Natural killer cell treated with Interleukin-12 subunit alpha and Interleukin-12 subunit beta and Interleukin-15 and Interleukin-18, amount 100 ng/mL, for 72 hours (primary cell): ENCODE data around the gene TPM3. TPM values are rescaled to one million over a fixed set of nuclear protein-coding genes. Genes with fewer than 3 reads are reported as not detected.
"Not testable (repeated sequence)": the region's sequence is repeated elsewhere in the genome, so short reads cannot be mapped to it uniquely, and the experiment has no call there.

Experiments
- ATAC-seq, 2 donors: fragments of 150-1000 bp; cut with Tn5 transposase in 1 of 2; sonication (Bioruptor Pico), chemical (Tn5 transposase) in 1 of 2; 2 replicates each; pipeline ENCODE4 v1.10.0; 2021
- DNase-seq: peaks from one replicate; pipeline ENCODE4 v3.0.0; 2022; ENCODE audit warnings: low spot score
- H3K27ac Mint-ChIP-seq, 2 donors: 1 replicate in 1 of 2; 2 replicates in 1 of 2; pipeline ENCODE4 v1.8.0; 2022; ENCODE audit warnings: mixed read lengths in 2 of 2, mild to moderate bottlenecking in 1 of 2, moderate library complexity in 1 of 2
- H3K27me3 Mint-ChIP-seq, 2 donors: 1 replicate in 1 of 2; 2 replicates in 1 of 2; pipeline ENCODE4 v1.8.0; 2022; ENCODE audit warnings: mixed read lengths in 2 of 2
- H3K36me3 Mint-ChIP-seq: one replicate; pipeline ENCODE4 v1.8.0; 2022; ENCODE audit warnings: mixed read lengths
- H3K4me1 Mint-ChIP-seq, 2 donors: 1 replicate in 1 of 2; 2 replicates in 1 of 2; pipeline ENCODE4 v1.8.0; 2022; ENCODE audit warnings: low read depth in 2 of 2, mixed read lengths in 2 of 2, mild to moderate bottlenecking in 1 of 2
- H3K4me3 Mint-ChIP-seq: one replicate; pipeline ENCODE4 v1.8.0; 2022; ENCODE audit warnings: mixed read lengths
- H3K9me3 Mint-ChIP-seq: 2 replicates; pipeline ENCODE4 v1.8.0; 2022; ENCODE audit warnings: mixed read lengths
- total RNA-seq, 2 donors: library from RNA; stranded (reverse); gene quantifications; one replicate each; pipeline ENCODE4 v1.2.3, GENCODE V29; 2022

The TPM3 gene
- 100 to 1,000 TPM; 495 to 662 TPM for total RNA-seq

- ATAC-seq: no peak
- H3K9me3 Mint-ChIP-seq: no peaks in the 10 kb centered on the region
- peaks cover 26 to 30% of the 10 kb centered on the region in 2 donors for H3K27me3 Mint-ChIP-seq
- no peak within 1 kb of the TSS for H3K4me3 Mint-ChIP-seq
- no peak for DNase-seq
- no peaks in the 10 kb centered on the region for H3K4me1 Mint-ChIP-seq
- H3K27ac Mint-ChIP-seq: no peak within 1 kb of the TSS
- no peaks in the 10 kb centered on the region for H3K36me3 Mint-ChIP-seq
These were observed at the start of gene TPM3 for GRCh38 chr1:154191990-154192461. TSS of gene TPM3 (minus strand) at chr1:154192100. CDS start at chr1:154192018, 82 bp downstream.

DNA sequence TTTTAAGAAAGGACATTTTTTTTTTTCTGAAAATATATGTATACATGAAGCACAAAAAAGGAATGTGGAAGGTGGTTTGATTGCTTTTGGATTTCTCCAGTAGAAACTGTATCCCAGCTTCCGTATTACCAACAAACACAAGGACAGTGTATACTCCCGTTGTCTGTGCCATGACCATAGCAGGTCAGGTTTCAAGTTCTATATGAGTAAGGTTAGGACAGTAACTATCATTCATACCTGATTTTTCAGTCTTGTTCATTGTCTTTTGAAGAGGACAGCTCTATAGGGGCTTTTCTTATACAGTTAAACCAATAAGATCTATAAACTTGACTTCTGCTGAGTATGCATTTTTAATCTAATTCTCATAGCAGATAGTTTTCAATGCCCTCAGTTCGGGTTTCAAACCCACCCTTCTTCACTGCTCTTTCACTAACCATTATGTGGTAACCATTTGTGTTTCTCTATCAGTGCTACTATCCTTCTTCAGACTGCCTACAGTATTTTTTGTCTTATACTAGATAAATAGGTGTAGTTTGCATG lies 48.5 kb upstream of the TPM3 start:
- no peak for DNase-seq
- Mint-ChIP-seq H3K4me3 (no peak overlapping the region), H3K36me3 (peaks cover 62% of the 10 kb centered on the region), H3K4me1 (peaks cover 7 to 13% of the 10 kb centered on the region in 2 donors), H3K9me3 (no peaks in the 10 kb centered on the region), H3K27me3 (no peaks in the 10 kb centered on the region), H3K27ac (no peak overlapping the region)
- no peak for ATAC-seq

GRCh38 chr1:154239491-154239890 lies 47.6 kb upstream of the TPM3 start:
- no peak for ATAC-seq
- Mint-ChIP-seq H3K4me1 (peaks cover 7 to 13% of the 10 kb centered on the region in 2 donors), H3K9me3 (no peaks in the 10 kb centered on the region), H3K4me3 (no peak overlapping the region), H3K27me3 (no peaks in the 10 kb centered on the region), H3K36me3 (peaks cover 64% of the 10 kb centered on the region), H3K27ac (peak overlapping the region; percentile 0 to 1)
- no peak for DNase-seq

DNA sequence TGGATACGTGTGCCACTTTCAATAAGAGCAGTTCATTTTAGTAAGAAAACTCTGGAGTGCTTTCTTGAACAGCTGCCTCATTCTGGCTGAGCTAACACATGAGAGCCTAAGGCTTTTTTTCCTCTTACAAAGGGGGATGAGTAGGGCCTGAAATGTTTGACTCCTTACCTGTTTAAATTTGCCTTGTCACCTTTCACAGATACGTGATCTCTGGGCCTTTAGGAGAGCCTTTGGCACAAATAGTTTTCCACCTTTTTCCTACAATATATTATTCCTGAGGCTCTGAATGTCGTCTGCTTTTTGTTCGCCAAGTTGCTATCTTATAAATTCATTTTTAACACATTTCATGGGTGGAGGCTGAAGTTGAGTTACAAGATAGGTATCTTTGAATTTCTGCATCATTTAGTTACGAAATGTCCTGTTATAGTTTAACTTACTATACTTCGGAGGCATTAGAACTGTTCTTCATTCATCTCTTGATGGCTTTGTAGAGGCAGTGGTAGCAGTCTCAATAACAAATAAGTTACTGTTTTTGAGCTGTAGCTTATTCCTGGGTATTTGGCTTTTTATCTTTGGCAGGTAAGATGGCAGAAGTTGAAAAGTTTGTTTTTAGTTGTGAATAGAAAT lies 46.1 kb upstream of the TPM3 start:
- Mint-ChIP-seq H3K4me3 (no peak overlapping the region), H3K27me3 (no peaks in the 10 kb centered on the region), H3K36me3 (peaks cover 57% of the 10 kb centered on the region), H3K4me1 (peaks cover 7 to 17% of the 10 kb centered on the region in 2 donors), H3K9me3 (no peaks in the 10 kb centered on the region), H3K27ac (no peak overlapping the region)
- ATAC-seq: no peak
- no peak for DNase-seq

- no peak for DNase-seq
- no peak overlapping the region for H3K4me3 Mint-ChIP-seq
- H3K27me3 Mint-ChIP-seq: no peaks in the 10 kb centered on the region
- H3K4me1 Mint-ChIP-seq: peaks cover 7 to 17% of the 10 kb centered on the region in 2 donors
- ATAC-seq: no peak
- H3K9me3 Mint-ChIP-seq: no peaks in the 10 kb centered on the region
- peaks cover 51% of the 10 kb centered on the region for H3K36me3 Mint-ChIP-seq
- H3K27ac Mint-ChIP-seq: no peak overlapping the region
These were observed 45.5 kb upstream of the TPM3 start for GRCh38 chr1:154237435-154237834.

GRCh38 chr1:154236855-154237254 lies 45.0 kb upstream of the TPM3 start:
- Mint-ChIP-seq H3K36me3 (peaks cover 46% of the 10 kb centered on the region), H3K4me3 (no peak overlapping the region), H3K9me3 (no peaks in the 10 kb centered on the region), H3K27ac (no peak overlapping the region), H3K4me1 (peaks cover 7 to 17% of the 10 kb centered on the region in 2 donors), H3K27me3 (no peaks in the 10 kb centered on the region)
- ATAC-seq (no peak), DNase-seq (no peak)

- not testable (repeated sequence) for DNase-seq, H3K27ac Mint-ChIP-seq, ATAC-seq, H3K4me3 Mint-ChIP-seq, H3K27me3 Mint-ChIP-seq, H3K9me3 Mint-ChIP-seq
- Mint-ChIP-seq H3K36me3 (peaks cover 41% of the 10 kb centered on the region), H3K4me1 (peaks cover 0 to 14% of the 10 kb centered on the region in 2 donors)
These were observed 41.2 kb upstream of the TPM3 start for GRCh38 chr1:154233127-154233526.

GRCh38 chr1:154231112-154231511 lies 39.2 kb upstream of the TPM3 start:
- not testable (repeated sequence) for H3K9me3 Mint-ChIP-seq, DNase-seq, ATAC-seq, H3K27ac Mint-ChIP-seq, H3K27me3 Mint-ChIP-seq, H3K4me3 Mint-ChIP-seq
- peaks cover 2 to 17% of the 10 kb centered on the region in 2 donors for H3K4me1 Mint-ChIP-seq
- H3K36me3 Mint-ChIP-seq: peaks cover 28% of the 10 kb centered on the region

DNA sequence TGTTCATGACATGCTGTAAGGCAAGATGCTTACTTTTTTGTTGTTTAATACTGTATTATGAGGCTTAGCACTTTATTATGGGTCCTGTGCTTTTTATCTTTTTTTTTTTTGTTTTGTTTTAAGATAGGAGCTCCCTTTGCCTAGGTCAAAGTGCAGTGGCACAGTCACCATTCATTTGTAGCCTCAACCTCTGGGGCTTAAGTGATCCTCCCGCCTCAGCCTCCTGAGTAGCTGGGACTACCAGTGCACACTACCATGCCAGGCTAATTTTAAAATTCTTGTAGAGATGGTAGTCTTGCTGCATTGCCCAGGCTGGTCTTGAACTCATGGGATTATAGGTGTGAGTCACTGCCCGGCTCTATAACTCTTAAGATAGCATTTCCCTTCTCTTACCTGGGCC lies 33.5 kb upstream of the TPM3 start:
- Mint-ChIP-seq H3K4me1 (peaks cover 38 to 49% of the 10 kb centered on the region in 2 donors), H3K27me3 (no peaks in the 10 kb centered on the region), H3K27ac (no peak overlapping the region), H3K4me3 (no peak overlapping the region), H3K9me3 (no peaks in the 10 kb centered on the region), H3K36me3 (peaks cover 27% of the 10 kb centered on the region)
- DNase-seq (no peak), ATAC-seq (no peak)

DNA sequence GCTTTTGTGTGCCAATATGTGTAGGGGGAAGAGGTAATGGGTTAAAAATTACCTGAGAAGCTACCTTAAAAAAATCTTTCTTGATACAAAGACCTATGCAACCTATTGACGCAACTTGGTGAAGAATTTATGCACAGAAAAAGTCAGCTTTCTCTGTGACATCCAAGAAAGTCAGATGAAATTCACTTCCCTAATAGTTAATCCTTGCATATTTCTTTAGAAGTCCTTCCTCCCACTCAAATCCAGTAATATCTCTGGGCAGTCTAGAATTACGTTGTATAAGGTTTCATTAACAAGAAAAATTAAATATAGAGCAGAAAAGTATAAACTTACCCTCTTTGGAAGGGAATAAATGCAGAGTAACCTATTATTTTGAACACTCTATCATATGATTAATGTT lies 31.7 kb upstream of the TPM3 start:
- no peaks in the 10 kb centered on the region for H3K9me3 Mint-ChIP-seq
- ATAC-seq (no peak), DNase-seq (no peak)
- H3K27me3 Mint-ChIP-seq: no peaks in the 10 kb centered on the region
- H3K27ac Mint-ChIP-seq: peak overlapping the region; percentile 86 to 88
- H3K4me3 Mint-ChIP-seq: peak overlapping the region; percentile 90
- peaks cover 47 to 61% of the 10 kb centered on the region in 2 donors for H3K4me1 Mint-ChIP-seq
- peaks cover 33% of the 10 kb centered on the region for H3K36me3 Mint-ChIP-seq

DNA sequence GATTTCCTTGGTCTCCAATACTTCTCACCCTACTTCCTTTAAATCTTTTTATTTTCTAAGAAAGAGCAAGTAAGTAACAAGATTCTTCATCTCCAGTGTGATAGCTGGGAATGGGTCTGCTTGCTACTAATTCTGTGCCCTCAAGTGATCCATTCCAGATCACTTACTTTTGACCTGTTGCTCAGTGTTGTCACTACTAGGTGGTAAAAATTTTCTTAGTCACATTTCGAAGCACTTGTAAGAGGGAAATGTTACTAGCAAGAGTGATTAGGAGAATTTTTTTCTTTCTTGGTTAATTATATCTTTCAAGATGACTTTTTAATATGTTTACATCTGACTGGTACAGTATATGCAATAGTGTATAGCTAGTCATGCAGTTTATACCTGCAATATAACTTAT lies 31.0 kb upstream of the TPM3 start:
- Mint-ChIP-seq H3K4me1 (peaks cover 49 to 68% of the 10 kb centered on the region in 2 donors), H3K27ac (peak overlapping the region; percentile 86 to 88), H3K9me3 (no peaks in the 10 kb centered on the region)

DNA sequence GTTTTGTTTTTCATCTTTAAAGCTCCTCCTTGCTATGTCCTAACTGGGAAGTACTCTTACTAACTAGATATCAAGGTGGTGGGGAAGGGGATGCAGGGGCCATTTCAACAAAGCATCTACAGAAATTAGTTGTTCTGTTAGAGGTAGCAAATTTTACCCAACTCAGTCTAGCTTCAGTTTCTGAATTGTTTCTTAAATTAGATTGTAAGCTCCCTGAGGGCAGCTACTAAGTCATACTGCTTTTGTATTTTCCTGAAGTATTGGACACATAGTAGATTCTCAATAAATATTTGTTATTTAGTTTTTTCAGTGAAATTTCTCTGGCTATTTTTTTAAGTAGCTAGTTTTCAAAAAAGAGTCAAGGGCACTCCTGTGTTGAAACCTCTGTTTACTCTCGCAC lies 30.6 kb upstream of the TPM3 start:
- Mint-ChIP-seq H3K4me1 (peaks cover 49 to 68% of the 10 kb centered on the region in 2 donors), H3K36me3 (peaks cover 36% of the 10 kb centered on the region), H3K27me3 (no peaks in the 10 kb centered on the region), H3K27ac (peak overlapping the region; percentile 86 to 88), H3K9me3 (no peaks in the 10 kb centered on the region), H3K4me3 (peak overlapping the region; percentile 90)
- ATAC-seq: no peak
- no peak for DNase-seq

More for the DNA sequence above, 31.0 kb upstream of the TPM3 start:
- DNase-seq: no peak
- H3K4me3 Mint-ChIP-seq: peak overlapping the region; percentile 90
- H3K27me3 Mint-ChIP-seq: no peaks in the 10 kb centered on the region
- no peak for ATAC-seq
- peaks cover 36% of the 10 kb centered on the region for H3K36me3 Mint-ChIP-seq

DNA sequence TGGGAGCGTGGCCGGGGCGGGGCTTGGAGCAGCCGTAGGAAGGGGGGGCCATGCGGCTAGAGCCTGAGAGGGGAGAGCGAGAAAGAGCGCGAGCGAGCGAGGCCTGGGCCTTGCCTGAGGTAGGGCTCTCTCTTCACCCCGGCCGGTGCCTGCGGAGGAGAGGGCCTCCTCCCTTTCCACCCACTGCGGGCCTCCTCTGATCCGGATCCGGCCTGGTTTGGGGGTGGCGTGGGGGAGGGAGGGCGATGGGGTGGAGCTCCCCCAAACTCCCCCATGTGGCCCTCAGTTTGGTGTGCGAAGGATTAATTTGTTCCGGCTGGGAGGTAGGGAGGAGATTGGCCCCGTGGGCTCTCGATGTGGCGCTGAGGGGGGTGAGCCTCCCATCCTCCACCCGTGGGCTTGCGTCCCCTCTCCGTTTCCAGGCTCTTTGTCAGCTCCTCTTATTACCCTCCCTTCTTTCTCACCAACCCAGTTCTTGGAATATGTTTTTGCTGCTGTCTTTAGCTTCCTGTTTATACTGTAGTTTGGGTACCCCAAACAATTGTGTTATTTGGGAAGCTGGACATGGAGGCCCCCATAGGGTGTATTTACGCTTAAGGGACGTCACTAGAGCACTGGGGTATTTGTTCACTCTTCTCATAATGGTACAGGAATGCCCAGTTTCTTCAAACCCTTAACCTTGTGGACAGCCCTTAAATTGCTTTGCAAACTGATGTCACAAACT lies 29.5 kb upstream of the TPM3 start:
- Mint-ChIP-seq H3K27me3 (no peaks in the 10 kb centered on the region), H3K9me3 (no peaks in the 10 kb centered on the region), H3K4me3 (peak overlapping the region; percentile 90), H3K4me1 (peaks cover 48 to 68% of the 10 kb centered on the region in 2 donors), H3K27ac (peak overlapping the region; percentile 86 to 88), H3K36me3 (peaks cover 35% of the 10 kb centered on the region)
- peak; percentile 64 for DNase-seq
- peak; percentile 28 to 48 for ATAC-seq

DNA sequence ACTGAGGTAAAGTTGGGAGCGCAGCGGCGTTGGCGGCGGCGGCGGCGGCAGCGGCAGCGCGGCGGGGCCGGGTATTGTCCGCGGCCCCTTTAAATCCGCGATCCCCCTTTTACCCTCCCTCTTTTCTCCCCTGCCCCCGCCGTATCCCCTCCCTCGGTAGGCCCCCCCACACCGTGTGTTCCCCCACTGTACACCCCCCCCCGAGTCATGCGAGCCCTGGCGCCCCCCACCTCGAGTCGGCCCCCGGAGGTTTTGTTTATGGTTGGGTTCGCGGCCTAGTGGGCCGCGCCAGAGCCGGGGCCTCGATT lies 29.0 kb upstream of the TPM3 start:
- peak overlapping the region; percentile 90 for H3K4me3 Mint-ChIP-seq
- no peaks in the 10 kb centered on the region for H3K9me3 Mint-ChIP-seq
- ATAC-seq: no peak
- no peaks in the 10 kb centered on the region for H3K27me3 Mint-ChIP-seq
- DNase-seq: no peak
- H3K4me1 Mint-ChIP-seq: peaks cover 45 to 63% of the 10 kb centered on the region in 2 donors
- peak overlapping the region; percentile 86 to 88 for H3K27ac Mint-ChIP-seq
- H3K36me3 Mint-ChIP-seq: peaks cover 29% of the 10 kb centered on the region
